Natural killer cell treated with Interleukin-12 subunit alpha and Interleukin-12 subunit beta and Interleukin-15 and Interleukin-18, amount 100 ng/mL, for 72 hours (primary cell): ENCODE measurements around the gene NFRKB. TPM values are rescaled to one million over a fixed set of nuclear protein-coding genes. Genes with fewer than 3 reads are reported as not detected.

Experiments
- ATAC-seq, 2 donors: fragments of 150-1000 bp; cut with Tn5 transposase in 1 of 2; sonication (Bioruptor Pico), chemical (Tn5 transposase) in 1 of 2; 2 replicates each; pipeline ENCODE4 v1.10.0; 2021
- DNase-seq: peaks from one replicate; pipeline ENCODE4 v3.0.0; 2022; ENCODE audit warnings: low spot score
- H3K27ac Mint-ChIP-seq, 2 donors: 1 replicate in 1 of 2; 2 replicates in 1 of 2; pipeline ENCODE4 v1.8.0; 2022; ENCODE audit warnings: mixed read lengths in 2 of 2, mild to moderate bottlenecking in 1 of 2, moderate library complexity in 1 of 2
- H3K27me3 Mint-ChIP-seq, 2 donors: 1 replicate in 1 of 2; 2 replicates in 1 of 2; pipeline ENCODE4 v1.8.0; 2022; ENCODE audit warnings: mixed read lengths in 2 of 2
- H3K36me3 Mint-ChIP-seq: one replicate; pipeline ENCODE4 v1.8.0; 2022; ENCODE audit warnings: mixed read lengths
- H3K4me1 Mint-ChIP-seq, 2 donors: 1 replicate in 1 of 2; 2 replicates in 1 of 2; pipeline ENCODE4 v1.8.0; 2022; ENCODE audit warnings: low read depth in 2 of 2, mixed read lengths in 2 of 2, mild to moderate bottlenecking in 1 of 2
- H3K4me3 Mint-ChIP-seq: one replicate; pipeline ENCODE4 v1.8.0; 2022; ENCODE audit warnings: mixed read lengths
- H3K9me3 Mint-ChIP-seq: 2 replicates; pipeline ENCODE4 v1.8.0; 2022; ENCODE audit warnings: mixed read lengths
- total RNA-seq, 2 donors: library from RNA; stranded (reverse); gene quantifications; one replicate each; pipeline ENCODE4 v1.2.3, GENCODE V29; 2022

NFRKB gene
- total RNA-seq, 2 donors from 2014 or later, result 34.1 to 45.2 TPM

GRCh38 chr11:129846508-129847335 lies 48.7 kb downstream of the NFRKB start:
- Mint-ChIP-seq H3K4me1 (peaks cover 8 to 14% of the 10 kb centered on the region in 2 donors), H3K27ac (peak overlapping the region in 1 of 2 donors; percentile 32), H3K4me3 (peak overlapping the region; percentile 7), H3K27me3 (peaks cover 0 to 14% of the 10 kb centered on the region in 2 donors), H3K9me3 (no peaks in the 10 kb centered on the region), H3K36me3 (no peaks in the 10 kb centered on the region)
- ATAC-seq, result peak; percentile 38 to 65
- DNase-seq, result no peak

Other genes starting within 250 kb of the NFRKB start
- not detected for gene TMEM45B, start 79.7 kb downstream of the NFRKB start, total RNA-seq
- gene PRDM10, start 107.3 kb upstream of the NFRKB start, total RNA-seq, result 10 to 100 TPM; 14.6 to 18.7 TPM
- gene APLP2, start 174.3 kb upstream of the NFRKB start, total RNA-seq, result 10 to 100 TPM; 37.9 to 56.2 TPM